NOMO-1 treated with dmso at 0.1 percent for 144 hours (cell line): Measurements from ENCODE around the gene FAAP100.
"Not testable (repeated sequence)": the region's sequence is repeated elsewhere in the genome, so short reads cannot be mapped to it uniquely, and the experiment has no call there.

Experiments
- DNase-seq: peaks from one replicate; lab custom pipeline; 2025; ENCODE audit not compliant: unreplicated experiment; lab: John Stamatoyannopoulos, UW

FAAP100 gene

DNA sequence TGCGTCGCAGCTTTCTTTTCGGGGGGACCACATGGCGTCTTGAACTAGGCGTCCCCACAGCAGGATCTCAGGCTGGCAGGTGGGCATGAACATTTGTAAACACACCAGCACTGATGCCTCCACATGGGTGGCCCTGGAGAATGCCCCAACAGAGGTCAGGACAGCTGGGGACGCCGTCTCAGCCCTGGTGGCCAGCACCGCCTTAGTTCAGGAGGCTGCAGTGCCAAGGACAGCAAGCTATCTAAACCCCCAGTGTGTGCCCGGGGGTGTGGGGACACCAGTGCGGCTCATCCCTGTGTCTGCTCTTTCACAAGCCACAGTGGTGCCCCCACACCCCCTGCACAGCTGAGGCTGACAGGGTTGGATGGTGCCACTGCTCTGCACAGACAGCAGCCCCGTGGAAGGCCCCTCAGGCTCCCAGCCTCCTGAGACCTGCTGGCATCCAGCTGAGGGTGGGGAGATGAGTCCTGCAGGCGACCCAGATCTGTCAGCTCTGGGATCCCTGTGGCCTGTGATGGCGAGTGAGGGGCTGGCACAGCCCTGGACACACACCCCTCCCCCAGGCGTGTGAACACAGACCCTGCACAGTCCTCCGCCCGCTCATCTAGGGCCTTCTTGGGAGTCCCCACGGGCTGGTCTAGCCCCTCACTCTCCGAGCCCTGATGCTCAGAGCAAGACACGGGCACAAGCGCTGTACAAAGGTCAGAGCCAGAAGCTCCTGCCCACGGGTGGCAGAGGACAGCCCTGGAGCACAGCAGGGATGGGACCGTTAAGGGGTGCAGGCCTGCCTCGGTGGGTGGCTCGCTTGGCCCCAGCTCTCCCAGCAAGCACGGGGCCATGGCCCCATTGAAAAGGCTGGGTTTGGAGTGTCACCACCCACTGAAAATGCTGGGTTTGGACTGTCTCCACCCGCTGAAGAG, 13.2 kb downstream of the FAAP100 start:
- DNase-seq = no peak

- DNase-seq = no peak
Observed at GRCh38 chr17:81537856-81538555, 14.1 kb downstream of the FAAP100 start.

GRCh38 chr17:81537343-81537855, 14.8 kb downstream of the FAAP100 start:
- no peak for DNase-seq

DNA sequence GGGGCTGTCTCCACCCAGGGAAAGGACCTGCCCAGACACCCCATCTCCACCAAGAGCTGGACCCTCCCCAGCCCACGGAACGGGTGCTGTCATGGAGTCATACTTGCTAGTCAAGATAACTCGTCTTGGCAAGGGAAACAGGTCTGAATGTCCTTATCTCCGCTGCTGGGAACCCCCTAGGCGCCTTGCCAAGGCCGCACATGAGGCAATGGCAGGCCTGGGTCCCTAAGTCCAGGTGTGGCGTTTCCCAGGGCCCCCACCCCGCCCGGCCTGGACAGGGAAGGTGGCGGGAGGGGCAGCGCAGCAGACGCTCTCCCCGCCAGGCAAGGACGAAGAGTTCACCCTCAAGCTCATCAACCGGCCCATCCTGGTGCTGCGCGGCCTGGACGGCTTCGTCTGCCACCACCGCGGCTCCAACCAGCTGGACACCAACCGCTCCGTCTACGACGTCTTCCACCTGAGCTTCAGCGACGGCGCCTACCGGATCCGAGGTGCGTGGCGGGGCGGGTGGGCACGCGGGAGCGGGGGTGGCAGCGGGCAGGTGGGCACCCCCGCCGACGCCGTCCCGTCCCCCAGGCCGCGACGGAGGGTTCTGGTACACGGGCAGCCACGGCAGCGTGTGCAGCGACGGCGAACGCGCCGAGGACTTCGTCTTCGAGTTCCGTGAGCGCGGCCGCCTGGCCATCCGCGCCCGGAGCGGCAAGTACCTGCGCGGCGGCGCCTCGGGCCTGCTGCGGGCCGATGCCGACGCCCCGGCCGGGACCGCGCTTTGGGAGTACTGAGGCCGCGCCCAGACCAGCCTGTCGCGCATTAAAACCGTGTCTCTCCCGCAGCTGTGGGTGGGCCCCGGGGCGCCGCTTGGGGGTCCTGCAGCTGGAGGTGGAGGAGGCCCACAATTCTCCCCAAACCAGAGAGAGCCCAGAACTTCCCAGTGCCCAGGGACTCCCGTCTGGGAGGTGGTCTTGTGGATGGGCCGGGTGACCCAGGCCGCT, 15.6 kb downstream of the FAAP100 start:
- no peak for DNase-seq

DNA sequence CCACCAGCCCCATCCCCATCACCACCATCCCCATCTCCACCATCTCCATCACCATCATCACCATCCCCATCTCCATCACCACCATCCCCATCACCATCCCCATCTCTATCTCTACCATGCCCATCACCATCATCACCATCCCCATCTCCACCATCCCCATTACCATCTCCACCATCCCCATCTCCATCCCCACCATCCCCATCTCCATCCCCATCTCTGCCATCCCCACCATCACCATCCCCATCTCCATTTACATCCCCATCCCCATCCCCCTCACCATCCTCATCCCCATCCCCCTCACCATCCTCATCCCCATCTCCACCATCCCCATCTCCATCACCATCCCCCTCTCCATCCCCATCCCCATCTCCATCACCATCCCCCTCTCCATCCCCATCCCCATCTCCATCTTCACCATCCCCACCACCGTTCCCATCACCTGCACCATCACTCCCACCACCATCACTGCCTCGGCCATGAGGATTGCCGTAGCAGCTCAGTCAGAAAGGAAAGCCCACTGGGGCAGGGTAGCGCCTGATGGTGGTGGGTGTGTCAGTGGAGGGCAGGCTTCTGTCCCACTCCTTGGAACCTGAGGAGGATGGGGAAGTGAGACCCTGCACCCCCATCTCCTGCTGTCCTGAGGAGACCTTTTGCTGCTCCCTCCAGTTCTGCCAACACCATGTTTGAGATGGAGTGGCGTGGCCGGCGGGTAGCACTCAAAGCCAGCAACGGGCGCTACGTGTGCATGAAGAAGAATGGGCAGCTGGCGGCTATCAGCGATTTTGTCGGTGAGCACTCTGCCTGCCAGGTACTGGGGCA, 16.5 kb downstream of the FAAP100 start:
- DNase-seq = no peak

DNA sequence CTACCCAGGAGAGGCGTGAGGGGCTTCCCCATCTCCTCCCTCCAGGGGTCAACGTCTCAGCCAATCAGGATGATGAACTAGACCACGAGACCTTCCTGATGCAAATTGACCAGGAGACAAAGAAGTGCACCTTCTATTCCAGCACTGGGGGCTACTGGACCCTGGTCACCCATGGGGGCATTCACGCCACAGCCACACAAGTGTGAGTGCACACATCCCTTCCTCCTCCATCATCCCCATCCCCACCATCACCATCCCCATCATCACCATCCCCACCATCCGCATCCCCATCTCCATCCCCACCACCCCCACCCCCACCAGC, 17.2 kb downstream of the FAAP100 start:
- no peak for DNase-seq

GRCh38 chr17:81534157-81535006, 17.8 kb downstream of the FAAP100 start:
- DNase-seq = no peak

GRCh38 chr17:81533339-81534141, 18.6 kb downstream of the FAAP100 start:
- DNase-seq = no peak

DNA sequence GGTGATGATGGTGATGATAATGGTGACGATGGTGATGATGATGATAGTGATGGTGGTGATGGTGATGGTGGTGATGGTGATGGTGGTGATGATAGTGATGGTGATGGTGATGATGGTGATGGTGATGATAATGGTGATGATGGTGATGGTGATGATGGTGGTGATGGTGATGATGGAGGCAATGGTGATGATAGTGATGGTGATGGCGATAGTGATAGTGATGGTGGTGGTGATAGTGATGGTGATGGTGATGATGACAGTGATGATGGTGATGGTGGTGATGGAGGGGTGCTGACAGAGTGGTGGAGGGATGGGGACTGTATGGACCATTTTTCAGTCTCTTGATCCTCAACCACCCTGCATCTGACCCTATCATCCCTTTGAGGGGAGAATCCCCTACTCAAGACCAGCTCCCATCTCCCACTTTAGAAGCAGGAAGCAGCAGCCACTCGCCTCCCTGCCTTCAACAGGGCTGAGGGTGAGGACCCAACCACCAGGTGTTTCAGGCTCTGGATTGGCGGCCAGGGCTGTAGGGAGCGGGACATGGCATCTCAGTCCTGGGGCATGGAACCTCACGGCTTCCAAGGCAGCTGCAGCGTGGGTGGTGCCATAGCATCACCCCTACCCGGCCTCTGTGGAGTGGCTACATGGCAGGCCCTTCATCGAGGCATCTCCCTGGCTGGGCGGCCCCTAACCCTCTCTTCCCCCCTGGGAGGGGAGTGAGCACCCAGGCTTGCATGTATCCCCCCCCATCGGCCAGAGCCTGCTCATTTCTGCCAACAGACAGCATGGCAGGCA, 19.5 kb downstream of the FAAP100 start:
- DNase-seq = no peak

- DNase-seq = not testable (repeated sequence)
Observed at GRCh38 chr17:81531998-81532404, 20.2 kb downstream of the FAAP100 start.

DNA sequence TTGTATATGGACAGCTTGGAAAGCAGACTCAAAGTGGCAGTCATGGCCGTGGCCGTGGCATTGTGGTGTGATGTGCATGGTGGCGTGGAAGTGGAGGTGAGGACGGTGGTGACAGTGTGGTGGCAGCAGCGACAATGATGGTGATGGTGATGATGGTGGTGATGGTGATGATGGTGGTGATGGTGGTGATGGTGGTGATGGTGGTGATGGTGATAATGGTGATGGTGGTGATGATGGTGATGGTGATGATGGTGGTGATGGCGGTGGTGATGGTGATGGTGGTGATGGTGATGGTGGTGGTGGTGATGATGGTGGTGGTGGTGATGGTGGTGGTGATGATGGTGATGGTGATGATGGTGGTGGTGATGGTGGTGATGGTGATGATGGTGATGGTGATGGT, 21.1 kb downstream of the FAAP100 start:
- DNase-seq = not testable (repeated sequence)

- no peak for DNase-seq
Observed at GRCh38 chr17:81529437-81529803, 22.7 kb downstream of the FAAP100 start.

- no peak for DNase-seq
Observed at GRCh38 chr17:81528651-81529436, 23.3 kb downstream of the FAAP100 start.

GRCh38 chr17:81528384-81528650, 23.8 kb downstream of the FAAP100 start:
- no peak for DNase-seq

DNA sequence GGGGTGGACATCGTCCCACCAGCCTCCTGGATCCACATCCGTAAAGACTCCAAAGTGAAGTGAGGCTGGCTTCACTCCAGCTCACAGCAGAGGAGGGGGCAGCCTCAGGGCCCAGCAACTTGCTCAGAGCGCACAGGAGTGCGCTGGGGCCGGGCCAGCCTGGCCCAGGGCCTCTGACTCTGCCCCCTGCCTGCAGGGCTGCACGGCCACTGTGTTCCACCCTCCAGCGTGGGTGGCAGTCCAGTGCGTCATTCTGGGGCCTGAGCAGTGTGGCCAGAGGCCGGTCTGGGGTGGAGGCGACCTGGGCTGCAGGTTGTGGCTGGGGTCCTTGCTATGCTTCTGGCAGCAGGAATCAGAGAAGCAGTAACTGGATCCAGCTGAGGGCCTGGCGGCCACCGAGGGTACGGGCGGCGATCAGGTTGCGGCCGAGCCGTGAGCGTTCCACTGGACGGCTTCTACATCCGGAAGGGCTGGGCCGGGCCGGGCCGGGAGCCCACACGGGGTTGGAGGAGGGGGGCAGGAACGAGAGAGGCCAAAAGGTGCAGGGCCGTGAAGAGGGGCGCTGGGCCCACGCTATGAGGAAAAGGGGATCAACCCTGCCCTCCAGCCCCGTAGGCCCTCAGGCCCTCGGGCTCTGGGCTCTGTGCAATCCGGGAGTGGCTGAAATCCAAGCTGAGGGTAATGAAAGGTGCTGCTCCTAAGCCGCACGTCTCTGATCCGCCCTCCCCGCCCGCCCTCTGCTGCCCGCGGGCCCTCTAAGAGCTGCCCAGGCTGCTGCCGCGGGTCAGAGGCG, 24.4 kb downstream of the FAAP100 start, which contains the start of gene FSCN2:
Gene FSCN2, plus strand, starts transcription at position 787 of the 793 bp plus-strand sequence. CDS start 155 bp downstream, outside the sequence.
- DNase-seq = no peak
